GM13976 (cell line): ENCODE results near the gene AGPS.
"Not testable (repeated sequence)": the region's sequence is repeated elsewhere in the genome, so short reads cannot be mapped to it uniquely, and the experiment has no call there.

Source experiments
- DNase-seq: peaks from one replicate; pipeline ENCODE4 v3.0.0; 2012; ENCODE audit warnings: low spot score
- CTCF ChIP-seq: IDR thresholded peaks from 2 replicates; pipeline ENCODE4 v1.5.1; 2012; ENCODE audit warnings: borderline replicate concordance, mild to moderate bottlenecking; ENCODE audit not compliant: insufficient read depth; ENCODE audit errors: extremely low read depth, missing control alignments, control extremely low read depth
- in situ Hi-C: fragments of 300-500 bp; cut with MboI; formaldehyde crosslinking; loops from one replicate; pipeline ENCODE4 v1.12.0; 2022; ENCODE audit warnings: low sequenced_read_pairs, mixed read lengths, inconsistent platforms; ENCODE audit not compliant: unreplicated experiment

The AGPS gene

GRCh38 chr2:177430411-177430810 is 37.8 kb downstream of the AGPS start:
- no peak for DNase-seq
- in situ Hi-C loops: no loop called here
- no peak for TF ChIP-seq CTCF

- DNase-seq, in situ Hi-C loops: not testable (repeated sequence)
Measured at GRCh38 chr2:177431111-177431725, 38.6 kb downstream of the AGPS start.

- in situ Hi-C loops: no loop called here
- TF ChIP-seq CTCF: no peak
- DNase-seq: no peak
Measured at GRCh38 chr2:177432703-177433102, 40.1 kb downstream of the AGPS start.

- in situ Hi-C loops: no loop called here
- TF ChIP-seq CTCF: no peak
- DNase-seq: no peak
Measured at GRCh38 chr2:177433402-177433801, 40.8 kb downstream of the AGPS start.

GRCh38 chr2:177434475-177434874 is 41.9 kb downstream of the AGPS start:
- DNase-seq: no peak
- TF ChIP-seq CTCF: no peak
- in situ Hi-C loops: no loop called here

GRCh38 chr2:177445200-177445599 is 52.6 kb downstream of the AGPS start:
- TF ChIP-seq CTCF: no peak
- DNase-seq: no peak
- in situ Hi-C loops: no loop called here

GRCh38 chr2:177448031-177448430 is 55.5 kb downstream of the AGPS start:
- DNase-seq: no peak
- TF ChIP-seq CTCF: no peak
- in situ Hi-C loops: no loop called here
